ENCODE results near the gene NCOA7.

Gene NCOA7

DNA sequence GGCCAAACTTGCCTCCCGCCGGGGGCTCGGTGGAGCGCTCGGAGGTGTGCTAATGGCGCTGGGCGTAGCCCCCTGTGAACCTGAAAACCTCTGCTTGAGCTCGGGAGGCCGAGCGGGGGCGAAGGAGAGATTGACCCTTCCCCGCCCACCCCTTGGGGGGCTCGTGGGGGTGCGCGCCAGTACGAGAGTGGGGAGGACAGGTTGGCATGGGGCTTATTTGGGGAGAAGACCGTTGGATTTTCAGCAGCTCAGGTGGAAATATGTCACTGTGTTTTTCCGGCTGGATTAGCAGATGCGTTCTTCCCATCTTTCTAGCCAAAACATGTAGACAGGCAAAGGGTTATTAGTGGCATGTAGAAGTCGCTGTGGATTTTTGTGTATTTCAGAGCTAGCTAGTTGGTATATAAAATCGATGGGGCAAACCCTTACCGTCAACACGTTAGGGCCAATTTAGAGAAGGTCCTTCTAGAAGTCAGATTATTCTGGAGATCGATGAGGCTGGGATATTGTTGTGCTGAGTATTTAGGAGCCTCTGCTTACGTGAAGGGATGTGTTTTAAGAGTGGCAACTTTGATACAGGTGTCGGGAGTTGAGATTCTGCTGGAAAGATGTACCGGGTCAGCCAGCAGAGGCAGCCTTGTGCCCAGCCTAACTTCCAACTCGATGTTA is 525 bp downstream of the NCOA7 start:
- Histone ChIP-seq H3K36me3 (no peaks in the 10 kb centered on the region), H3K9me3 (no peaks in the 10 kb centered on the region), H3K27ac (peak overlapping the region; percentile 95 to 96), H3K27me3 (no peaks in the 10 kb centered on the region), H3K4me1 (peaks cover 0 to 54% (median 24%) of the 10 kb centered on the region in 4 donors), H3K4me3 (peak overlapping the region; percentile 91 to 98)
- intact Hi-C loops (cut with DNase I; ENCODE audit: low total_unique reads) = loop anchor here (5.0 kb wide), 2 partner anchors 166 to 829 kb away; partner anchors contain the start of genes HINT3 and RNF217
- DNase-seq = peak; percentile 50 to 69
- TF ChIP-seq CTCF (IDR thresholded peaks at IDR 0.05) = peak; percentile 42 to 53

DNA sequence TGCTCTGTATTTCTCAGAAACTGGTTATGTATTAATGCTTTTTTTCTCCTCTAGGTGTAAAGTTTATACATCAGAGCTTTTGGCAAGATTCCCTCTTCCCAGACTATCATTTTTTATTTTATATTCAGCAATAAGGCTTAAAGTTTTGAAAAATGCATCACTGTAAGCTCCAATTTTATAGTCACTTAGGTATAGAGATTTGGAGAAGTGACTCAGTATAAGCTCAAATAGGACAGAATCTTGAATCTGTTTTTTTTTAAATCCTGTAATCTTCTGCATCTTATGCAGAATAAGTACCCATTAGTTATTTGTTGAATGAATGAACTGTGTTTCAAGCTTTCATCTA is 1.0 kb downstream of the NCOA7 start:
- intact Hi-C loops (cut with DNase I; ENCODE audit: low total_unique reads) = loop anchor here (5.0 kb wide), 2 partner anchors 166 to 829 kb away; partner anchors contain the start of genes HINT3 and RNF217
- H3K9me3 ChIP-seq = no peaks in the 10 kb centered on the region
- no peak for TF ChIP-seq CTCF (IDR thresholded peaks at IDR 0.05)
- peak overlapping the region; percentile 91 to 98 for H3K4me3 ChIP-seq
- DNase-seq = no peak
- no peaks in the 10 kb centered on the region for H3K36me3 ChIP-seq
- peaks cover 0 to 54% (median 24%) of the 10 kb centered on the region in 4 donors for H3K4me1 ChIP-seq
- H3K27me3 ChIP-seq = no peaks in the 10 kb centered on the region
- H3K27ac ChIP-seq = peak overlapping the region; percentile 95 to 96

- peak overlapping the region; percentile 91 to 98 for H3K4me3 ChIP-seq
- DNase-seq = no peak
- TF ChIP-seq CTCF (IDR thresholded peaks at IDR 0.05) = no peak
- no peaks in the 10 kb centered on the region for H3K27me3 ChIP-seq
- intact Hi-C loops (cut with DNase I; ENCODE audit: low total_unique reads) = loop anchor here (5.0 kb wide), 2 partner anchors 165 to 830 kb away; partner anchors contain the start of genes HINT3 and RNF217
- peaks cover 0 to 4% (median 0%) of the 10 kb centered on the region in 3 donors for H3K36me3 ChIP-seq
- H3K4me1 ChIP-seq = peaks cover 0 to 54% (median 24%) of the 10 kb centered on the region in 4 donors
- no peaks in the 10 kb centered on the region for H3K9me3 ChIP-seq
- H3K27ac ChIP-seq = peak overlapping the region; percentile 95 to 96
Observed at GRCh38 chr6:125792172-125792571, 1.4 kb downstream of the NCOA7 start.

DNA sequence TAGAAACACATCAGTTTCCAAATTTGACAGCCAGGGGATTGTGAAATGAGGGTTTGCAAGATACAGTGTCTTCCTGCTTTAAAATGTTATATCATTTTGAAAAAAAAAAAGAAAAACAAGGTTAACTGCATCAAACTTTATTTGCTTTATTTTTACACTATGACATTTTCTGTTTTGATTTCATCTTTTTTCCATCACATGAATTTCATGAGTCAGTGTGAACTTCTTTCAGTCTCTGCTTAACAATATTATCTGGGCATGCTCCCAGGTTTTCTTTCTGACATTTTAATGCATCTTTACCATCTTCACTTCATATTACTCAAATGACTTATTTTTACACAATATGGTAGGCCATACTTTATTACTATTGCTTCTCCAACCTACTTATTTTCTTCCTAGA is 1.9 kb downstream of the NCOA7 start:
- intact Hi-C loops (cut with DNase I; ENCODE audit: low total_unique reads) = loop anchor here (5.0 kb wide), 2 partner anchors 165 to 830 kb away; partner anchors contain the start of genes HINT3 and RNF217
- Histone ChIP-seq H3K4me3 (peak overlapping the region in 1 of 2 donors; percentile 98), H3K4me1 (peaks cover 0 to 54% (median 24%) of the 10 kb centered on the region in 4 donors), H3K27ac (peak overlapping the region; percentile 35 to 96), H3K36me3 (peaks cover 0 to 5% (median 0%) of the 10 kb centered on the region in 3 donors), H3K27me3 (no peaks in the 10 kb centered on the region), H3K9me3 (no peaks in the 10 kb centered on the region)
- no peak for TF ChIP-seq CTCF (IDR thresholded peaks at IDR 0.05)
- DNase-seq = no peak

GRCh38 chr6:125793280-125793679 is 2.5 kb downstream of the NCOA7 start:
- H3K4me1 ChIP-seq = peaks cover 0 to 52% (median 24%) of the 10 kb centered on the region in 4 donors
- no peaks in the 10 kb centered on the region for H3K27me3 ChIP-seq
- intact Hi-C loops (cut with DNase I; ENCODE audit: low total_unique reads) = loop anchor here (5.0 kb wide), 2 partner anchors 164 to 831 kb away; partner anchors contain the start of genes HINT3 and RNF217
- no peaks in the 10 kb centered on the region for H3K9me3 ChIP-seq
- TF ChIP-seq CTCF (IDR thresholded peaks at IDR 0.05) = no peak
- no peak for DNase-seq
- H3K27ac ChIP-seq = peak overlapping the region; percentile 35 to 96
- H3K36me3 ChIP-seq = peaks cover 0 to 5% (median 0%) of the 10 kb centered on the region in 3 donors
- peak overlapping the region in 1 of 2 donors; percentile 98 for H3K4me3 ChIP-seq

Data from tibial artery (tissue), 4 donors.